Endothelial cell (in vitro differentiated cells): Measurements from ENCODE around the gene MYO7B. TPM values are rescaled to one million over a fixed set of nuclear protein-coding genes. Genes with fewer than 3 reads are reported as not detected.

Experiments used
- DNase-seq: peaks from one replicate; pipeline ENCODE4 v3.0.0; 2021; ENCODE audit warnings: low spot score
- H3K27ac Mint-ChIP-seq: one replicate; pipeline ENCODE4 v1.8.0; 2021; ENCODE audit warnings: mixed read lengths, inconsistent platforms; ENCODE audit not compliant: unreplicated experiment
- H3K27me3 Mint-ChIP-seq: one replicate; pipeline ENCODE4 v1.8.0; 2021; ENCODE audit warnings: mild to moderate bottlenecking, moderate library complexity, mixed read lengths, inconsistent platforms; ENCODE audit not compliant: unreplicated experiment
- H3K36me3 Mint-ChIP-seq: one replicate; pipeline ENCODE4 v1.8.0; 2021; ENCODE audit warnings: mild to moderate bottlenecking, low read depth, mixed read lengths, inconsistent platforms; ENCODE audit not compliant: unreplicated experiment
- H3K4me1 Mint-ChIP-seq: one replicate; pipeline ENCODE4 v1.8.0; 2021; ENCODE audit warnings: mild to moderate bottlenecking, mixed read lengths, inconsistent platforms; ENCODE audit not compliant: unreplicated experiment
- H3K4me3 Mint-ChIP-seq: one replicate; pipeline ENCODE4 v1.8.0; 2021; ENCODE audit warnings: mild to moderate bottlenecking, mixed read lengths, inconsistent platforms; ENCODE audit not compliant: unreplicated experiment
- H3K9me3 Mint-ChIP-seq: one replicate; pipeline ENCODE4 v1.8.0; 2021; ENCODE audit warnings: mixed read lengths, inconsistent platforms; ENCODE audit not compliant: unreplicated experiment
- CTCF ChIP-seq: fragments of 200-600 bp; sonication (generic); IDR thresholded peaks from one replicate; pipeline ENCODE4 v1.5.0; 2021; ENCODE audit warnings: antibody characterized with exemption; ENCODE audit not compliant: unreplicated experiment
- total RNA-seq: library from RNA; stranded (reverse); fragmentation: NEBNext Ultra II Directional; extraction: Animal tissue kit (Norgen Biotek cat#: 25700); gene quantifications from one replicate; pipeline ENCODE4 v1.2.1, GENCODE V29; 2021; ENCODE audit not compliant: unreplicated experiment

The MYO7B gene
- total RNA-seq, 1 donor from 2014 or later, result 0.90 TPM

- Mint-ChIP-seq H3K9me3 (no peaks in the 10 kb centered on the region), H3K27ac (no peak overlapping the region)
- no peak for TF ChIP-seq CTCF
Measured at GRCh38 chr2:127656569-127657231, 121.2 kb downstream of the MYO7B start.

GRCh38 chr2:127657232-127657595 lies 121.7 kb downstream of the MYO7B start:
- H3K27ac Mint-ChIP-seq, result no peak overlapping the region
- DNase-seq, result no peak
- H3K27me3 Mint-ChIP-seq, result peaks cover 9% of the 10 kb centered on the region
- no peak overlapping the region for H3K4me3 Mint-ChIP-seq
- H3K4me1 Mint-ChIP-seq, result peaks cover 3% of the 10 kb centered on the region
- H3K9me3 Mint-ChIP-seq, result no peaks in the 10 kb centered on the region
- no peaks in the 10 kb centered on the region for H3K36me3 Mint-ChIP-seq
- TF ChIP-seq CTCF, result no peak

More at GRCh38 chr2:127656569-127657231, 121.2 kb downstream of the MYO7B start:
- Mint-ChIP-seq H3K4me1 (peaks cover 4% of the 10 kb centered on the region), H3K27me3 (peaks cover 12% of the 10 kb centered on the region), H3K4me3 (no peak overlapping the region), H3K36me3 (no peaks in the 10 kb centered on the region)
- no peak for DNase-seq

- H3K27me3 Mint-ChIP-seq, result peaks cover 7% of the 10 kb centered on the region
- no peak overlapping the region for H3K4me3 Mint-ChIP-seq
- H3K9me3 Mint-ChIP-seq, result no peaks in the 10 kb centered on the region
- H3K36me3 Mint-ChIP-seq, result no peaks in the 10 kb centered on the region
- no peak for DNase-seq
- H3K27ac Mint-ChIP-seq, result no peak overlapping the region
- H3K4me1 Mint-ChIP-seq, result no peaks in the 10 kb centered on the region
- TF ChIP-seq CTCF, result no peak
Measured at GRCh38 chr2:127658146-127658545, 122.7 kb downstream of the MYO7B start.

- TF ChIP-seq CTCF, result no peak
- no peaks in the 10 kb centered on the region for H3K9me3 Mint-ChIP-seq
- H3K27ac Mint-ChIP-seq, result no peak overlapping the region
- H3K4me1 Mint-ChIP-seq, result peaks cover 3% of the 10 kb centered on the region
- no peak for DNase-seq
- H3K27me3 Mint-ChIP-seq, result peaks cover 7% of the 10 kb centered on the region
- no peak overlapping the region for H3K4me3 Mint-ChIP-seq
- H3K36me3 Mint-ChIP-seq, result no peaks in the 10 kb centered on the region
Measured at GRCh38 chr2:127658641-127659407, 123.3 kb downstream of the MYO7B start.
